Gastroesophageal sphincter (tissue), 3 donors: ENCODE measurements around the gene ARIH1.

Experiments
- EP300 ChIP-seq: sonication (generic); formaldehyde crosslinking; IDR thresholded peaks from one replicate; pipeline ENCODE4 v1.6.1; 2017; ENCODE audit warnings: antibody characterized with exemption, mild to moderate bottlenecking
- POLR2A ChIP-seq, 2 donors: fragments of 450-650 bp; IDR thresholded peaks; one replicate each; pipeline ENCODE4 v1.6.1; 2017; ENCODE audit warnings: antibody characterized with exemption in 2 of 2, mild to moderate bottlenecking in 2 of 2, moderate library complexity in 1 of 2
- POLR2AphosphoS5 ChIP-seq: sonication (generic); formaldehyde crosslinking; IDR thresholded peaks from one replicate; pipeline ENCODE4 v1.6.1; 2017; ENCODE audit warnings: antibody characterized with exemption
- TF ChIP-seq, protein P1 (sequence below), 4 experiments: fragments of 200-600 bp in 2 of 4; fragments of 450-650 bp in 2 of 4; sonication (generic) in 1 of 4; IDR thresholded peaks; one replicate each; pipeline ENCODE4 v1.5.1; 2017 to 2019; ENCODE audit warnings: antibody characterized with exemption in 4 of 4, mild to moderate bottlenecking in 2 of 4, moderate library complexity in 2 of 4

- TF ChIP-seq, protein P1, sequence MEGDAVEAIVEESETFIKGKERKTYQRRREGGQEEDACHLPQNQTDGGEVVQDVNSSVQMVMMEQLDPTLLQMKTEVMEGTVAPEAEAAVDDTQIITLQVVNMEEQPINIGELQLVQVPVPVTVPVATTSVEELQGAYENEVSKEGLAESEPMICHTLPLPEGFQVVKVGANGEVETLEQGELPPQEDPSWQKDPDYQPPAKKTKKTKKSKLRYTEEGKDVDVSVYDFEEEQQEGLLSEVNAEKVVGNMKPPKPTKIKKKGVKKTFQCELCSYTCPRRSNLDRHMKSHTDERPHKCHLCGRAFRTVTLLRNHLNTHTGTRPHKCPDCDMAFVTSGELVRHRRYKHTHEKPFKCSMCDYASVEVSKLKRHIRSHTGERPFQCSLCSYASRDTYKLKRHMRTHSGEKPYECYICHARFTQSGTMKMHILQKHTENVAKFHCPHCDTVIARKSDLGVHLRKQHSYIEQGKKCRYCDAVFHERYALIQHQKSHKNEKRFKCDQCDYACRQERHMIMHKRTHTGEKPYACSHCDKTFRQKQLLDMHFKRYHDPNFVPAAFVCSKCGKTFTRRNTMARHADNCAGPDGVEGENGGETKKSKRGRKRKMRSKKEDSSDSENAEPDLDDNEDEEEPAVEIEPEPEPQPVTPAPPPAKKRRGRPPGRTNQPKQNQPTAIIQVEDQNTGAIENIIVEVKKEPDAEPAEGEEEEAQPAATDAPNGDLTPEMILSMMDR (IDR thresholded peaks at IDR 0.05) = peak in 2 of 4 experiments; percentile 7 to 32
- TF ChIP-seq POLR2AphosphoS5 (peak; percentile 99), EP300 (peak; percentile 79), POLR2A (IDR thresholded peaks at IDR 0.05) (peak; percentile 94 to 97)
These were observed at the start of gene ARIH1 for GRCh38 chr15:72473614-72474465.
